NCI-H2171 treated with DMSO at 0.1 percent for 48 hours (cell line): ENCODE data around the gene PUSL1.

ENCODE experiments used
- DNase-seq: peaks from one replicate; lab custom pipeline; 2025; lab: John Stamatoyannopoulos, UW

Gene PUSL1

DNA sequence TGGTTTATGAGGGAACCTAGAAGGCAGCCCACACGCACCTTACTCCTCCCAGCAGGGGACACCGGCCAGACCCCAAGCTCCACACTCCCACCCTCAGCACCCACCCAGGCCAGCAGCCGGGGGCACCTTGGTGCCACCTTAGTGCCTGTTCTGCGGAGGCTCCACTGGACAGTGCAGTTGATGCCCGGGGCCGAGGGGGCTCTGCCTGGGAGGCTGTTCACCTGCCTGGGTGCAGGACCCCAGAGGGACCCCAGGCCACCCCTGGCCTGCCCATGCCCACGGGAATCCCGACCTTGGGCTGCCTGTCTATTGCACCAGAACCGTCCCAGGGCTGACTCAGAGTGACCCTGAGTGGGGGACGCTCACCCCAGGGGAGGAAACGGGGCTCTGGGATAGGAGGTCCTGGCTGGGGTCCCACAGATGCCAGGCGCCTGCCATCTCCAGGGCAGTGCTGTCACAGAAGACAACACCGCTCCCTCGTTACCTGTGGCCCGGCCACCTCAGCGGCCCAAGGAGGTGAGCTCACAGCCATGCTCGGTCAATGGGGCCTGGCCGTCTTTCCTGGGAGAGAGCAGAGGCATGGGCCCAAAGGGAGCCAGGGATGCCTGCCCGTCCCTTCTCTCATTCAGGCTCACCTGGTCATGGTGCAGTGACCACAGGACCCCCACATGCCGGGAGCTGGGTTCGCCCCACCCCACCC, 27.5 kb upstream of the PUSL1 start:
- no peak for DNase-seq

DNA sequence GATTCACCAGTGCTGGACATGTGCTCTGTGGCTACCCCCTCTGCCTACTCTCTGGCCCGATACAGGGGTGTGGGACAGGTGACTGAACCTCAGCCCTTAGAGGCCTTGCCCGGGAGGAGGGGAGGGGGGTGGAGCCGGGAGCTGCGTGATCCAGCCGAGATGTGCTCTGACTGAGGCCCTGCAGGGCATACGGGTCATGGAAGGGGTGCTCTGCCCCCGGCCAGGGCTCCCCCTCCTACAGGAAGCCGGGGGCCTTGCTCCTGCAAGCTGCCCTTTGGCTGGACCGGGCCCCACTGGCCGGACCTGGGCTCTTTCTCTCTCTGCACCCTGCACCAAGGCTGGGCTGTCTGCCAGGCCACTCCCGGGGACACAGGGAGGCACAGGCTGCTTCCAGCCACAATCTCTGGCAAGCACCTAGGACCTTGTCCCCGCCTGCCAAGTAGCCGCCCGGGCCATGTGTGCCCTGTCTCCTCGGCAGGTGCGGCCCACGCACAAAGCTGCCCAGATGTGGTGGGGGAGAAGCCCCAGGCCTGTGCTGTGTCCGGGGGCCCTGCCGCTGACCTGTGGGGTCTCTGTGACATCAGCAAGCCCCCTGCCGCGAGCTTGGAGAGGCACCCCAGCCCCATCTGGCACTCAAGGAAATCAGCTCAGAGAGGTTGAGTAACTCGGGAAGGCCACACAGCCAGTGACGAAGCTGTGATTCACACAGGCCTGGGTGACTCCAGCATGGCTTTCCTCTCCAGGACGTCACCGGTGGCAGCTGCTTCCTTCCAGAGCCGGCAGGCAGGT, 26.7 kb upstream of the PUSL1 start:
- DNase-seq, result no peak

DNA sequence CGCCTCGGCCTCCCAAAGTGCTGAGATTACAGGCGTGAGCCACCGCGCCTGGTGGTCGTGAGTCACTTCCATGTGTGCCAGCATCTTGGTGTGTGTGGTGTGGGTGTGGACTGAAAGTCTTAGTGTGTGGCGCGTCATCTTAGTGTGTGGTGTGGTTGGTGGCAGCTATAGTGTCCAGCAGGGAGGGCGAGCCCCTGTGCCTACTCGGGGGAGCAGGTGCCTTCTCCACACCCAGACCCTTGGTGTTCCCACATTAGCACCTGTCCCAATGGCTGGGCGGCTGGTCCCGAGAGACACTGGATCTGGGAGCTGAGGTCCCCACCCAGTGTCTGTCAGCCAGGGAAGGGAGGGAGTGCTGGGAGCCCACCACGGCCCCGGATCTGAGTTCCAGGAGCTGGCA, 25.4 kb upstream of the PUSL1 start:
- DNase-seq, result no peak

DNA sequence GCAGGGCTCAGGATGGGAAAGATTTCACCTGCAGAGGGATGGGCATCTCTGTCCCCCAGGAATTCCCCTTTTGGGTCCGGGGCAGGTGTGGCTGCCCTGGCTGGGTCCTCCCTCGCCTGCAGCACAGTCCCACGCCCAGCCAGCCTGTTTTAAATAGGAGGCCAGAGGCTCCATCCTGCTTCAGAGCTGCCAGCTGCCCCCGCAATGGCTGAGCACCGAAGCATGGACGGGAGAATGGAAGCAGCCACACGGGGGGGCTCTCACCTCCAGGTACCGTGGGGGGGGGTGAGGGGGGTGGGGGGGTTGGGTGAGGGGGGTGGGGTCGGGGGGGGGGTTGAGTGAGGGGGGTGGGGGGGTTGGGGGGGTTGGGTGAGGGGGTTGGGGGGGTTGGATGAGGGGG, 24.6 kb upstream of the PUSL1 start:
- DNase-seq, result peak; percentile 50

- DNase-seq, result no peak
These were observed 23.9 kb upstream of the PUSL1 start for GRCh38 chr1:1284221-1285101.

DNA sequence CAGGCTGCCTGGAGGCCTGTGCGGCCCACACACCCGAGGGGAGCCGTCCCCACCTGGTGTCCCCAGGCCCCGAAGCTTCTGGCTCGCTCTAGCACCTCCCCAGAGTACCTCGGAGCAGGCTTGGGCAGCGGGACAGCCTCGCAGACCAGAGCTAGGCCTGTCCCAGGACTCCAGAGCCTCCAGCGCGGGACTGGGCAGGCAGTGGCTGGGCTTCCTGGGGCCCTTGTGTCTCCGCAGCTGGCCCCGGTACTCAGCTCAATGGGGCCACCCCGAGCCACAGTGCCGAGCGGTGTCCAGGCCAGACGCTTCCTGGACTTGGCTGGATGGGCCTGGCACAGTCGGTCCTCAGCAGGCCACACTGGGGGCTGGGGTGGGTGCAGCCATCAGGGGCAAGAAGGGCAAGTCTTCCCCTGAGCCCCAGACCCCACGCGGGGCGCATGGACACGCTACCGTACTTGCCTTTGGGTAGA, 23.3 kb upstream of the PUSL1 start:
- no peak for DNase-seq

- no peak for DNase-seq
These were observed 22.6 kb upstream of the PUSL1 start for GRCh38 chr1:1285611-1286311.

DNA sequence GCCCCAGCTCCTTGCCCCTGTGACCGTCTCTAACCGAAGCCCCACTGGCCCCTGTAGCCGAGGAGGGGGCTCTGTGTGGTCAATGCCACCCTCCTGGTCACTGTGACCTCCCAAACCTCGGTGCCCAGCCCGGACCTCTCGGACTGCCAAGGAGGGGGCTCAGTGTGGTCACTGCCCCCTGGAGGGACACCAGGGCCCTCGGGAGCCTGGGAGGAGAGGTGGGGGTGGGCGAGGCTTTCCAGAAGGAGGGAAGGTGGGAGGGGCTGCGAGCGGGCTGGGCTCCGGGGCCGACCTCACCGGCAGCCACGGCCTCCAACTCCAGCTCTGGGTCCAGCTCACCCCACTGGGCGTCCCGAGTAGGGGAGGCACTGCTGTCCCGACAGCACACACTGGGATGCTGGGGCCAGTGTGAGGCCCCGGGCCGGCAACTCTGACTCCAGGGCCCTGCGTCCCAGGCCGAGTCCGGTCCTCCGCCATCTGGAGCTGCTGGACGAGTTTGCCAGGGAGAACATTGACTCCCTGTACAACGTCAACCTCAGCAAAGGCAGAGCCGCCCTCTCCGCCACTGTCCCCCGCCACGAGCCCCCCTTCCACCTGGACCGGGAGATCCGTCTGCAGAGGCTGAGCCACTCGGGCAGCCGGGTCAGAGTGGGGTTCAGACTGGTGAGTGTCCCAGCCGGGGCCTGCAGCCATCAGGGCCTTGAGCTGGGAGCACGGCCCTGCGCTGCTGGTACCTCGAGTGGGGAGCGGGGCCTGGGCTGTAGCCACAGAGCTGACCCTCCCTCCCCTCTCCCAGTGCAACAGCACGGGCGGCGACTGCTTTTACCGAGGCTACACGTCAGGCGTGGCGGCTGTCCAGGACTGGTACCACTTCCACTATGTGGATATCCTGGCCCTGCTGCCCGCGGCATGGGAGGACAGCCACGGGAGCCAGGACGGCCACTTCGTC, 21.8 kb upstream of the PUSL1 start:
- DNase-seq, result no peak

DNA sequence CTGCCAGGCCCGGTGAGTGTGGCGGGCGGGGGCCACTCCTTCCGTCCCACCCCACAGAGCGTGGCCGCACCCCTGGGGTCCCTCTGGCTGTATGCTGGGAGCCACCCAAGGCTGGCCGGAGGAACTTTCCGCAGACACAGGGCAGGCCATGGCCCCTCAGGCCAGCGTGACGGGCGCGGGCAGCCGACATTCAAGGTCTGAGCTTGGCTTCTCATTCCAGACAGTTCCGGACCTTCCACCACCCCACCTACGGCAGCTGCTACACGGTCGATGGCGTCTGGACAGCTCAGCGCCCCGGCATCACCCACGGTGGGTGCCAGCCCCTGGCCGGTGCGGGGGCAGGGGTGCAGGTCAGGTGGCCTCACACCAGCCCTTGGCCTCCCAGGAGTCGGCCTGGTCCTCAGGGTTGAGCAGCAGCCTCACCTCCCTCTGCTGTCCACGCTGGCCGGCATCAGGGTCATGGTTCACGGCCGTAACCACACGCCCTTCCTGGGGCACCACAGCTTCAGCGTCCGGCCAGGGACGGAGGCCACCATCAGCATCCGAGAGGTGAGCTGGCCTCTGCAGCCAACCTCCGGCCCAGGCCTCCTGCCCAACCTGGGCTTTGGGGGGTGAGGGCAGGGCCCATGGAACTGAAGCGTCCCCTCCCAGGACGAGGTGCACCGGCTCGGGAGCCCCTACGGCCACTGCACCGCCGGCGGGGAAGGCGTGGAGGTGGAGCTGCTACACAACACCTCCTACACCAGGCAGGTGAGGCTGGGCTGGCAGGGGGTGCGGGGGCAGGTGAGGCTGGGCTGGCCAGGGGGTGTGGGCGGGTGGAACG, 20.9 kb upstream of the PUSL1 start:
- DNase-seq, result no peak

- peak; percentile 27 for DNase-seq
These were observed 18.1 kb upstream of the PUSL1 start for GRCh38 chr1:1290238-1290731.

DNA sequence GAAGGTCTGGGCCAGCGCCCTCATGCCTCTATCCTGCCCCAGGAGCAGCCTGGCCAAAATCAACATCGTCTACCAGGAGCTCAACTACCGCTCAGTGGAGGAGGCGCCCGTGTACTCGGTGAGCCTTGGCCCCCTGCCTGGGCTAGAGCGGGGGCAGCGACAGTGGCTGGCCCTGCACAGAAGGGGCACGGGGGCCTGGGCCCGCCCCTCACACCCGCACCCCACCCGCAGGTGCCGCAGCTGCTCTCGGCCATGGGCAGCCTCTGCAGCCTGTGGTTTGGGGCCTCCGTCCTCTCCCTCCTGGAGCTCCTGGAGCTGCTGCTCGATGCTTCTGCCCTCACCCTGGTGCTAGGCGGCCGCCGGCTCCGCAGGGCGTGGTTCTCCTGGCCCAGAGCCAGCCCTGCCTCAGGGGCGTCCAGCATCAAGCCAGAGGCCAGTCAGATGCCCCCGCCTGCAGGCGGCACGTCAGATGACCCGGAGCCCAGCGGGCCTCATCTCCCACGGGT, 17.3 kb upstream of the PUSL1 start:
- peak; percentile 34 for DNase-seq

DNA sequence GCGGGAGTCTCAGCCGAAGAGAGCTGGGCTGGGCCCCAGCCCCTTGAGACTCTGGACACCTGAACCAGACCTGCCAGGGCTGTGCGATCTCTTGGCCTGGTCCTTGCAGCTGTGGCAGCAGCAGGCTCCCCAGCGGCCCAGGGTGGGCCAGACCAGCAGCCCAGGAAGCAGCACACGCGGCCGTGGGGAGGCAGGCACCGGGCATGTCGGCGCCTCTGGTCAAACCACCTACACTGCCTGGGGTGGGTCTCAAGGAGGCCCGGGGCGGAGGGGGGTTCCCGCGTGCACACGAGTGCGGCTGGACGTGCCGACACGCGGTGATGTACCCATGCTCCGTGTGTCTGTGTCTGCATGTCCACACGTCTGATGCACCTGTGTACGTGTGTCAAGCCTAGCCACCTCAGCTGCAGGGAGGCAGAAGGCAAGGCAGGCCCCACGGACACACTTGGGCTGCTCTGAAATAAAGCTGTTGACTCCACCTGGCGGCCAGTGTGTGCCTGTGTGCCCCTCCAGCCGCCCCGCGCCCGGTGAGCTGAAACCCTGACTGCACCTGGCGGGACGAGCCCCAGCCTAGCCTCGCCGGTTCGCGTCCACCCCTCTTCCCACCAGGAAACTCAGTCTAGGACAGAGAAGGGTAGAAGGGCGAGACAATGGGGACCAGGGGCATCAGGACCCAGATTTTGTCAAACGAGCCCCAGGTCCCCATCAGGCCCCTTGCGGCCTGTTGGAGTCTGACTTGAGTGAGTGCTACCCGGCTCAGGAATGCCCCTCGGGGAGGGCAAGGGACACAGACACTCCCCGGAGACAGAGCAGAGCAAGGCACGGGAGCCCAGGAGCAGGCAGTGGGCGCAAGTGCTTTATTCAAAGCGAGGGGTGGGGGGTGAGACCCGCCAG, 16.6 kb upstream of the PUSL1 start:
- DNase-seq, result peak; percentile 87

GRCh38 chr1:1292442-1292779, 16.0 kb upstream of the PUSL1 start:
- no peak for DNase-seq

DNA sequence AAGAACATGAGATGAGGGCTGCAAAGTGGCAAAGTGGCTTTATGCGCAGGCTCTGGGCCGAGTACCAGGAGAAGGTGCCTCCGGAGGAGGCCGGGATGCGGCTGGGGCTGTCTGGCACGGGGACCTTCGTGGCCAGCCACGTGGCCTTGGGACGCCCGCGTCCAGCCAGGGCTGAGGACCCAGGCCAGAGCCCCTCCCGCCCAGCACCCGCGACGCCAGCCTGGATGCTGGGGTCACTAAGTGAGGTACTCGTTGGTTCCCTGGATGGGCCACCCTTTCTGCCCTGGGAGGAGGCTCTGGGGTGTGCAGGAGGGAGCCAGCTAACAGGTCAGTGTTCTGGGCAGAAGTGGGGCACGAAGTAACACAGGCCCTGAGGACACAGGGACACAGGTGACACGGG, 15.5 kb upstream of the PUSL1 start:
- no peak for DNase-seq

- no peak for DNase-seq
These were observed 14.8 kb upstream of the PUSL1 start for GRCh38 chr1:1293263-1294249.

DNA sequence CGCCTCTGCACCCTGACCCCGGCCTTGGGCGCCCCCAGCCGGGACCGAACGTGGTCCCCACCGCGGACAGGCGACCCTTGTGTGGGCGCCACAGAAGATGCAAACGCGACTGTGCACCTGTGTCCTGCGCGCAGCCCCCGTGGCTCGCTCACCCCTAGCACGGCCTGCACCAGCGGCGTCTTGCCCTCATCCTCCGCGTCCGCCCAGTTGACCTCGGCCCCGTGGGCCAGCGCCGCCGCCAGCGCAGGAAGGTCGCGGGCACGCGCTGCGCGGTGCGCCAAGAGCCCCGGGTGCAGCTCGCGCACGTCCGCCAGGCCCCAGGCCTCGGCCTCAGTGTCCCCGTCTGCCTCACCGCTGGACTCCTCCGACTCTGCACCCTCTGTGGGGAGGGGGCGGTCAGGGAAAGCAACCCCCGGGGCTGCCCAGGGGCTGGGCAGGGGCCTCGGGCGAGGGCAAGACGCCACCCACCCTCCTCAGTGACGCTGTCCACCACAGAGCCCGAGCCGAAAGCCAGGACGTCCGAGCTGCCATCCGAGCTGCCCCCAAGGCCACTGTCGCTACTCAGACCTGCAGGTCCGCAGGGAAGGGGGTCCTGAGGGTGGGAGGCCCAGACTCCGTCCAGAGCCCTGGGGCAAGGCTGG, 14.0 kb upstream of the PUSL1 start:
- DNase-seq, result no peak
